Erythroblast (primary cell): Measurements from ENCODE around the gene ERLIN1.

ENCODE experiments used
- GATA1 ChIP-seq: IDR thresholded peaks from 2 replicates; pipeline ENCODE4 v1.6.1; 2011; ENCODE audit warnings: low read depth, mild to moderate bottlenecking, control low read depth, low read length, moderate library complexity
- POLR2A ChIP-seq: IDR thresholded peaks from 2 replicates; pipeline ENCODE4 v1.6.1; 2011; ENCODE audit warnings: mild to moderate bottlenecking, low read length

GRCh38 chr10:100122780-100123179 lies 63.0 kb downstream of the ERLIN1 start:
- TF ChIP-seq POLR2A: no peak
- no peak for TF ChIP-seq GATA1
